ENCODE data around the gene NTN4.

DNA sequence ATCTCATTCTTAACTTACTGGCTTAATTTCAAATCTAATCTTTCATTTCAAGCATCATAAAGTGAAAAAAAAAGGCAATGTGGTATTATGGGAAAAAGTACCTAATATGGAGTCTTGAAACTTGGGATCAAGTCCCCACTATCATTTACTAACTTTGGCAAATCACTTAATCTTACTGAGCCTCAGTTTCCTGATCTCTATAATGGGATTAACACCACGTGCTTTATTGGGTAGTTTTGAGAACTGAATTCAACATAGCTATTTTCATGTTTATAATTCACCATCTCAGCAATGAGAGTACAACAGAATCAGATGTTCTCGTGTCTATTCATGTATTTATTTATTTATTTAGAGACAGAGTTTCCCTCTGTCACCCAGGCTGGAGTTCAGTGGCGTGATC, 78.3 kb downstream of the NTN4 start:
- TF ChIP-seq, protein P1, sequence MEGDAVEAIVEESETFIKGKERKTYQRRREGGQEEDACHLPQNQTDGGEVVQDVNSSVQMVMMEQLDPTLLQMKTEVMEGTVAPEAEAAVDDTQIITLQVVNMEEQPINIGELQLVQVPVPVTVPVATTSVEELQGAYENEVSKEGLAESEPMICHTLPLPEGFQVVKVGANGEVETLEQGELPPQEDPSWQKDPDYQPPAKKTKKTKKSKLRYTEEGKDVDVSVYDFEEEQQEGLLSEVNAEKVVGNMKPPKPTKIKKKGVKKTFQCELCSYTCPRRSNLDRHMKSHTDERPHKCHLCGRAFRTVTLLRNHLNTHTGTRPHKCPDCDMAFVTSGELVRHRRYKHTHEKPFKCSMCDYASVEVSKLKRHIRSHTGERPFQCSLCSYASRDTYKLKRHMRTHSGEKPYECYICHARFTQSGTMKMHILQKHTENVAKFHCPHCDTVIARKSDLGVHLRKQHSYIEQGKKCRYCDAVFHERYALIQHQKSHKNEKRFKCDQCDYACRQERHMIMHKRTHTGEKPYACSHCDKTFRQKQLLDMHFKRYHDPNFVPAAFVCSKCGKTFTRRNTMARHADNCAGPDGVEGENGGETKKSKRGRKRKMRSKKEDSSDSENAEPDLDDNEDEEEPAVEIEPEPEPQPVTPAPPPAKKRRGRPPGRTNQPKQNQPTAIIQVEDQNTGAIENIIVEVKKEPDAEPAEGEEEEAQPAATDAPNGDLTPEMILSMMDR (IDR thresholded peaks at IDR 0.05), result no peak
- no peak for TF ChIP-seq EP300 (IDR thresholded peaks at IDR 0.05; ENCODE audit: low read depth)
- no peak for TF ChIP-seq POLR2A (IDR thresholded peaks at IDR 0.05)
